ENCODE data around the gene DGCR8.

DGCR8 gene

DNA sequence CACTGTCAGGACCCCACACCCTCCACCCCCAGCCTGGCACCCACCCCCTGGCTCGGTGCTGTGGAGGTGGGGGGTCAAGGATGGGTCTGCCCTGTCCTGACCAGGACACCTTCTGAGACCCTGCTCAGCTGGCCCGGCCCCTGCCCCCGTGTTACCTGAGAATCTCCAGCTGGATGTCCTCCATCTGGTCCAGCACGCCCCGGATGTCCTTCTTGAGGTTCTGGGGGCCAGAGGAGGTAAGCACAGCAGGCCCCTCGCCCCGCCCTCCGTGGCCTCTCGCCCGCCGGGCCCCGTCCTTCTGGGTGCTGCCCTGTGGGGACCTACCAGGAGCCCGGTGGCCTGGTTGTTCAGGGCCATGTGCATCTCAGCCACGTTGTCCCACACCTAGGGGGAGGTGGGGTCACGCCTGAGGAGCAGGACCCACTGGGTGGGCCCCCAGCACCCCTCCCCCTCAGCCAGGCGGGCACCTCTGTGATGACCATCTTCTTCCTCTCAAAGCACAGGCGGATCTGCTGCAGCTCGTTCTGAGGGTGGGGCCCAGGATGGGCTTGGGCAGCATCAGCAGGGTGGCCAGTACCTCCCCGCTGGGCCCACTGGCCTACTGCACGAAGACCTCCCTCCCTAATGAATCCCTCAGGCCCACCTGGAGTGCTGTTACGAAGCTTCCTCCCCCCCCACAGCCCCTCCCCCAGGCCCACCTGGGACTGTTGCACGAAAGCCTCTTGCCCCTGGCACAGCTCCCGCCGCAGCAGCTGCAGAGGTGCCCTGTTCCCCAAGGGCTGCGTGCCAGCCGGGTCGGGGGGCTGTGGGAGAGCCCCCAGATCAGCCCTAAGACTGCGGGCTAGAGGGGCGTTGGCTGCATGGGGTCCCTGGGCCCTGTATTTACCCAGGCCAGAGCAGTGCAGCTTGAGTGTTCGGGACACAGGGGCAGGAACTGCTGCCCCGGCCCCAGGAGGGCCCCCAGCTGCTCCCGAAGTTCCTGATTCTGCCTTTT, 69.5 kb downstream of the DGCR8 start:
- DNase-seq, result no peak
- TF ChIP-seq POLR2A (IDR thresholded peaks at IDR 0.05; ENCODE audit: low read length) (no peak), GATA1 (IDR thresholded peaks at IDR 0.05; ENCODE audit: low read depth, low read length) (no peak)

DNA sequence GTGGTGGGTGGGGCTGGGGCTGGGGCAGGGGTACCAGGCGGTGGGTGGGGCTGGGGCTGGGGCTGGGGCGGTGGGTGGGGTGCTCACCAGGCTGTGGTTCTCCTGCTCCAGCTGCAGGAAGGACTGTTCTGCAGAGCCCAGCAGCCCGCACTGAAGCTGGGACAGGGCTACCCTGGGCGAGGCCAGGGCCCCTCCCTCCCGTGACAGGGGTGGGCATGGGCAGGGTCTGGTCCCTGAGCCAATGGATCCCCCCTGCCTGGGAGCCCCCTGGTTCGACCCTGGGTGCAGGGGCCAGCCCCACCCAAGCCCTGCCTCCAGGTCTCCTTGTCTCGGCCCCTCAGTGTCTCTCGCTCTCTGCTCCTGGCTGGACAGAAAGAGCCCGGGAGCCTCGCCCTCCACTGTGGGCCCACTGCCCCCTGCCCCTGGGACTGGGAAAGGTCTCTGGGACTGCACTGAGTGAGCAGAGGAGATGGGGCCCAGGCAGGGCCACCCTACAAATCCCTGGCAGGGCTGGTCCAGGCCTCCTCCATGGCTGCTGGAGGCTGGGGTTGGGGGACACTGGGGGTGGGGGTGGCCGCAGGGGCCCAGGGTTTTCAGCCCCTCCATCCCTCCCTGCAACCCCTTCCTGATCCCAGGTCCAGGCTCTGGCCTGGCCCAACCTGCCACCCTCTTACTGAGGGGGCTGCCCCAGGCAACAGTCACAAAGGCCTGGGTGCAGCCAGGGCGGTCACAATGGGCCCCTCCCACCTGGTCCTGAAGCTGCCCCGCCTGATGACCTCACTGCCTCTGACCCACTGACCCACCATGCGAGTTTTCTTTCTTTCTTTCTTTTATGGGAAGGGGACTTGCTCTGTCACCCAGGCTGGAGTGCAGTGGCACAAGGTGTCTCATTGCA, 70.6 kb downstream of the DGCR8 start, which contains the start of gene CCDC188:
TSS of gene CCDC188 (minus strand) at position 675 of the 895 bp plus-strand sequence. CDS start at position 606, 69 bp downstream.
- no peak for DNase-seq
- TF ChIP-seq POLR2A (IDR thresholded peaks at IDR 0.05; ENCODE audit: low read length), result no peak
- no peak for TF ChIP-seq GATA1 (IDR thresholded peaks at IDR 0.05; ENCODE audit: low read depth, low read length)

DNA sequence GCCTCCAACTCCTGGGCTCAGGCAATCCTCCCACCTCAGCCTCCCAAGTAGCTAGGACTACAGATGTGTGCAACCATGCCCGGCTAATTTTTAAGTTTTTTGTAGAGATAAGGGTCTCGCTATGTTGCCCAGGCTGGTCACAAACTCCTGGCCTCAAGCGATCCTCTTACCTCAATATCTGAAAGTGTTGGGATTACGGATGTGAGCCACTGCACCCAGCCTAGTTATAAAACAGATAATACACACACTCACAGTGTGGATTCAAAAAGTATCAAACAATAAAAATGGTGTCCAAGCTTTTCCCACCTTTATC, 71.2 kb downstream of the DGCR8 start:
- TF ChIP-seq GATA1 (IDR thresholded peaks at IDR 0.05; ENCODE audit: low read depth, low read length), result no peak
- no peak for TF ChIP-seq POLR2A (IDR thresholded peaks at IDR 0.05; ENCODE audit: low read length)
- DNase-seq, result no peak

DNA sequence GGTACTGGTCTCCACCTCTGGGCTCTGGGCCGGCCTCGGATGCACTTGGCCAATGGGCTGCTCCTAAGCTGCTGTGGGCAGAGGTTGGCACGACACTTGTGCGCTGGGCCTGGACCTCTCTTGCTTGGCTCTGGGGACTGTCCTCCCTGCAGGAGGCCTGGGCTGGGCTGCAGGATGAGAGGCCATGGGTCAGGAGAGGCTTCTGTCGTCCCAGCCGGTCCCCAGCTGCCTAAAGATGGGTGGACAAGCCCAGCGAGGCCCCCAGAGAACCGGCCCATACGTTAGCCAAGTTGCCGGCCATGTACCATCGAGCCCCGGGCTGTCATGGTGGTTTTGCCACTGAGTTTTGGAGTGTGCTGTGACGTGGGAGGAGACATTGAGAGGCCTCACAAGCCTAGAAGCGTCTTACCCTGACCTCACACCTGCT, 72.4 kb downstream of the DGCR8 start:
- DNase-seq, result no peak
- no peak for TF ChIP-seq GATA1 (IDR thresholded peaks at IDR 0.05; ENCODE audit: low read depth, low read length)
- no peak for TF ChIP-seq POLR2A (IDR thresholded peaks at IDR 0.05; ENCODE audit: low read length)

DNA sequence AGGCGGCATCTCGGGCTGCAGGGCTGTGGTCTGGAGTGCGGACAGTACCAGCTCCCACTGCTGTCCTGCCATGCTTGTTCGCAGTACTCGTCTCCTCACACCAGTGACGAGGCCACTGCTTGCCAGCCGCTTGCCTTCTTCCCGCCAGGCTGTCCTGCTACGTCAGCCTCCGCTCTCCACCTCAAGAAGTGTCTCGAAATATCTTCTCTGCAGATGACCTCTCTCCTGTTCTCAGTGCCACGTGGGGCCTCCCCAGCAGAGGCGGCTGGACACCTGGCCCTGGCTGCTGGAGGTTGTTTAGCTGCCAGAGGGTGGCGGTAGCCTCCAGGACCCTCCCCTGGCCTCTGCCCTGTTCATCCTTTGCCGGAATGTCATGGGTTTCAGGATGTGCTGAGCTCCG, 73.9 kb downstream of the DGCR8 start:
- no peak for DNase-seq
- TF ChIP-seq GATA1 (IDR thresholded peaks at IDR 0.05; ENCODE audit: low read depth, low read length) (no peak), POLR2A (IDR thresholded peaks at IDR 0.05; ENCODE audit: low read length) (no peak)

DNA sequence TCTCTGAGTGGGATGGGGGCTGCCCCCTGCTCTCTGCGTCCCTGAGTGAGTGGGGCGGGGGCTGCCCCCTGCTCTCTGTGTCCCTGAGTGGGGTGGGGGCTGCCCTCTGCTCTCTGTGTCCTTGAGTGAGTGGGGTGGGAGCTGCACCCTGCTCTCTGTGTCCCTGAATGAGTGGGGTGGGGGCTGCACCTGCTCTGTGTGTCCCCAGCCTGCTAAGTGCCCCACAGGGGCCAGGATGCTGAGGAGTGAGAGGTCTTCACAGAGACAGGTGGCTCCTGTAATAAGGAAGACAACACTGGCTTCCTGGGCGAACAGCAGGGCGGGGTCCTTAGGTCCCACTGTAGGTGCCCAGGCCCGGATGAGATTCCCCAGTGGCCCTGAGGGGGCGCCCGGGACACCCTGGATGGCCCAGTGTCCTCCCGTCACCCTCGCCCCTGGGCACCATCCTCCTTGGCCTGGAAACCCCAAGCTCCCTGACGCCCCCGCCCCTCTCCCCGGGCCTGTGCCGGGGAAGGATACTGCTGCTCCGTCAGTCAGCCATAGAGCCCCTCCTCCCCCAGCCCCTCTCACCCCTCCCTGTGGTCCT, 74.7 kb downstream of the DGCR8 start:
- TF ChIP-seq GATA1 (IDR thresholded peaks at IDR 0.05; ENCODE audit: low read depth, low read length), result no peak
- TF ChIP-seq POLR2A (IDR thresholded peaks at IDR 0.05; ENCODE audit: low read length), result no peak
- no peak for DNase-seq

DNA sequence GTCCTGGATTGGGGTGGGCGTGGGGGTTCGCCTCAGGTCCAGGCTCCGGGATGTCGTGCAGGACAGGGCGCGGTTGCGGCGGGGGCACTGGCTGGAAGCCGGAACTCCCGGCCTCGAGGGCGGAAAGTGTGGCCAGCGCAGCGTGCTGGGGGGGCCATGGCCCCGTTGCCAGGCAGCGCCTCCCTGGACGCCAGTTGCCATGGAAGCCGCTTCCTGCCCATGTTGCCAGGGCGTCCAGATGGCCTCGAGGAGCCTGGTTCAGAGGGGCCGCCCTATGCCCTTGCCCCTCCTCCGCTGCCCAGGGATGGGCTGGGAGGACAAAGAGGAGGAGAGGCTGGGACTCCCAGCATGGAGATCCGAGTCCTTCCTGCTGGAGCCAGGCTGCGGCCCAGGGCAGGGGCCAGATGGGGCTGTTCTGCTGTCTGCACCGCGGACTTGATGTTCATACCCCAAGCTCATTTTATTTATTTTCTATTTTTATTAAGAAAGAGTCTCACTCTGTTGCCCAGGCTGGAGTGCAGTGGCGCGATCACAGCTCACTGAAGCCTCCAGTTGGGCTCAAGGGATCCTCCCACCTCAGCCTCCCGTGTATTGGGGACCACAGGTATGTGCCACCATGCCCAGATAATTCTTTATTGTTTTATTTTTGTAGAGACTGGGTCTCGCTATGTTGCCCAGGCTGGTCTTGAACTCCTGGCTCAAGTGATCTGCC, 75.4 kb downstream of the DGCR8 start:
- no peak for DNase-seq
- TF ChIP-seq POLR2A (IDR thresholded peaks at IDR 0.05; ENCODE audit: low read length) (no peak), GATA1 (IDR thresholded peaks at IDR 0.05; ENCODE audit: low read depth, low read length) (no peak)

DNA sequence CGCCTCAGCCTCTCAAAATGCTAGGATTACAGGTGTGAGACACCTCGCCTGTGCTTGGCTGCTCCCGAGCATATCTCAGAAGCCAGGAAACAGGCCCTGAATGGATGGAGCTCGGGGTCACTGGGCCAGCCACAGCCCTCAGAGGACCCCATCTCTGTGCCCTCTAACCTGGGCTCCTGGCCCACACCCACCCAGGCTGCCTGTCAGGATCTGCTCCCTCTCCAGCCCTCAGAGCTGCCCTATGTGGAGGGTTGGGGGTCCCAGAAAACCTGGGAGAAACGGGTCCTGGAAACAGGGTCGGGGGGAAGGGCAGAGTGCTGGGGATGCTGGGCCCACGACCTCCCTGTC, 76.0 kb downstream of the DGCR8 start:
- no peak for DNase-seq

DNA sequence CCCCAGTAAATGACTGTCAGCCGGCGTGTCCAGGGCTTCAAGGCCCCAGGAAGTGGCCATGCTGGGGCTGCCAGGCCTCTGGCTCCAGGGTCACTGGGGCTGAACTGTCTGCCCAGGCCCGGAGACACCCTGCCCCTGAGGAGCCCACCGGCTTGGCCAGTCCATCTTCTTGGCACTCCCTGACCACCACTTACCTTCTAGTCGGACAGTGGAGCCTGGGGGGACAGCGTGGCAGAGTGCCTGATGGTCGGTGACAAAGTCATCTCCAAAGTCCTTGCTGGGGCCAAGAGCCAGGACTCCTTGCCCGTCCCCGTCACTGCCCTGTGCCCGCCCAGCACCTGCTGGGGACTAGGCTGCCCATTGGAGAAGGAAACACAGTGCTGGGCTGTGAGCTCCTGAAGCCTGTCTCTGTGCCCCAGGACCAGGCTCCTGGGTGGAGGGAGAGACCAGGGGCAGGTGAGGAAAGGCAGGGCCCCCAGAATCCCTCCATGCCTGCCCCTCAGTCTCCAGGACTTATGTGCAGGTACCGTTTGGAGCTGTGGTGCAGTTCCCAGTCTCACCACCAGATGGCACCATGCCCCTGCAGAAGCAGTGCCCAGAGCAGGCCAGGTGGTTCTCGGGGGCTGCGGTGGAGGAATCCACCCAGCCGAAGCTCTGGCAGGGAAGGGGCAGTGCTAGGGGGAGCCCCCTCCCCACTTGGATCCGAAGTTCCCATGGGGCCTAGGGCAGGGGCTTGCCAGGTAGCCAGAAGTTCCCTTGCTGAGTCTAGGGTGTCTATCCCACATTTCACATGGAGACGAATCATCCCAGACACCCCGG, 76.8 kb downstream of the DGCR8 start:
- no peak for TF ChIP-seq GATA1 (IDR thresholded peaks at IDR 0.05; ENCODE audit: low read depth, low read length)
- no peak for TF ChIP-seq POLR2A (IDR thresholded peaks at IDR 0.05; ENCODE audit: low read length)
- peak; percentile 78 to 91 for DNase-seq

More for the DNA sequence above, 76.0 kb downstream of the DGCR8 start:
- TF ChIP-seq GATA1 (IDR thresholded peaks at IDR 0.05; ENCODE audit: low read depth, low read length), result no peak
- no peak for TF ChIP-seq POLR2A (IDR thresholded peaks at IDR 0.05; ENCODE audit: low read length)

DNA sequence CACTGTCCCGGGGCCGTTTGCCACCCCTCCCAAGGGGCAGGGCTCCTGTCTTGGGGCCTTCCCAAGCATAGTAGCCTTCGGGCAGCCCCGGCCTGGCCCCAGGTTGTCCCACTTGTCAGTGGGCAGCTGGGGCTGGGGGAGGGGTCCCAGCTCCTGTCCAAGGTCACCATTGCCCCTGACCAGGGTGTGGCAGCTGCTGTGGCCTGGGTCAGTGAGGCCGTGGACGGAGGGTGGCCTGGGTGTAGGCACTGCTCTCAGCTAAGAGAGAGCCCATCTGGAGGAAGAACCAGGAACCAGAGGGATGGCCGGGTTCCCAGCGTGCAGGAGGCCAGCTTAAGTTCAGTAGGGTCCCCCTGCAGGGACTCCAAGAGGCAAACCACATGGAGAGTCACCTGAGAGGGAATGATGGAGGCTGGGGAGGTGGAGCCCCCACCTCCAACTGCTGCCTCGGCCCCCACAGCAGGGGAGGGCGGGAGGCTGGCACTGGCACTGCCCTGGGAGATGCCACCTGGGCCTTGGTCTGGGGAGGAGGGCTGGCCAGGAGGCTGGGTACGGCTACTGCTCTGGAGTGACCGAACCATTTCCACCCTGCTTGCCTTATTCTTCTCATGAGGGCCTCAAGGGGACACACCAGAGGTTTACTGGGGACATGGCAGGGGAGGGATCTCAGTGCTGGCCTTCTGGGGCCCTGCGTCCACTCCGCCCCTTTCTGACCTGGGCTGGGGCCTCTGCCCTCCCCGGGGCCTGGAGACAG, 77.6 kb downstream of the DGCR8 start:
- DNase-seq, result no peak
- TF ChIP-seq GATA1 (IDR thresholded peaks at IDR 0.05; ENCODE audit: low read depth, low read length) (no peak), POLR2A (IDR thresholded peaks at IDR 0.05; ENCODE audit: low read length) (no peak)

DNA sequence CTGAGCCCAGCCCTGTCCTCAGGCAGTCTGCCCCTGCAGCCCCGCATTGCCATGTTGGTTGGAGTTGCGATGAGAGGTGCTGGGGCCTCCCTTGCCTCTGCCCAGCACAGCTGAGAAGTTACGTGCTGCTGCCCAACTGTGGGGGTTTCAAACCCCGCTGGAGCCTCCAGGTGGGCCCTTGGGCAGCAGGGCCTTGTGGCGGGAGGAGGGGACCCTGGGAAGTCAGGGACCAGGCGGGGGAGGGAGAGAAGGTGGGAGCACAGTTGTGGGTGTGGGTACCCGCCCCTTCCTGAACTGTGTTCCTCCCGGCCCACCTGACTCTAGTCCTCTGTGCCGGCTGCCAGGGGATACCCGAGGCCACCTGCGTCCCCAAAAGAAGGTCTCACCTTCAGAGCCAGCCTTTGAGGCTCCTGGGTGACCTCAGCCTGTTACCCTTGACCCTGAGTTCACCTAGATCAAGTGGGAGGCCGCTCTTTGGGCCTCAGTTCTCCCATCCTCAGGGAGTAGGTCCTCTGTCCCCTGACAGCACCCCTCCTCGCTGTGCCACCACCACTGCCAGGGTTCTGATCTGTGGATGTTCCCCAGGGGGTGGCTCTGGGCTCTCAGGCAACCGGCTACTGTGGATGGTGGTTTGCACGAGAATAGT, 78.5 kb downstream of the DGCR8 start:
- DNase-seq, result no peak
- no peak for TF ChIP-seq GATA1 (IDR thresholded peaks at IDR 0.05; ENCODE audit: low read depth, low read length)
- TF ChIP-seq POLR2A (IDR thresholded peaks at IDR 0.05; ENCODE audit: low read length), result no peak
